Transverse colon (tissue), 4 donors: Measurements from ENCODE around the gene TET2.

Source experiments
- CTCF ChIP-seq, 5 experiments: fragments of 200-600 bp in 3 of 5; fragments of 450-650 bp in 2 of 5; sonication (generic) in 3 of 5; IDR thresholded peaks; 1 replicate in 2 of 5; 2 replicates in 3 of 5; pipeline ENCODE4 v1.5.1; 2016 to 2017; ENCODE audit warnings: antibody characterized with exemption in 5 of 5, inconsistent platforms in 3 of 5, mild to moderate bottlenecking in 2 of 5, moderate library complexity in 1 of 5
- POLR2AphosphoS5 ChIP-seq, 3 donors: sonication (generic); formaldehyde crosslinking; IDR thresholded peaks; one replicate each; pipeline ENCODE4 v1.6.1; 2016; ENCODE audit warnings: antibody characterized with exemption in 3 of 3

GRCh38 chr4:105108971-105109370 lies 37.7 kb upstream of the TET2 start:
- TF ChIP-seq CTCF (IDR thresholded peaks at IDR 0.05): no peak
- no peak for TF ChIP-seq POLR2AphosphoS5 (IDR thresholded peaks at IDR 0.05)
